GM12801 (cell line): ENCODE measurements around the gene FOXN1.

Experiments
- CTCF ChIP-seq: IDR thresholded peaks from one replicate; pipeline ENCODE4 v1.5.1; 2011; ENCODE audit warnings: control low read depth; ENCODE audit not compliant: insufficient read length; ENCODE audit errors: extremely low read depth

FOXN1 gene

GRCh38 chr17:28469376-28469775 lies 36.8 kb upstream of the FOXN1 start:
- no peak for TF ChIP-seq CTCF

- no peak for TF ChIP-seq CTCF
Observed at GRCh38 chr17:28470266-28470913, 35.8 kb upstream of the FOXN1 start.

GRCh38 chr17:28470914-28471366 lies 35.2 kb upstream of the FOXN1 start:
- no peak for TF ChIP-seq CTCF

GRCh38 chr17:28471531-28472342 lies 34.4 kb upstream of the FOXN1 start:
- TF ChIP-seq CTCF = no peak

GRCh38 chr17:28472871-28473497 lies 33.2 kb upstream of the FOXN1 start:
- no peak for TF ChIP-seq CTCF

GRCh38 chr17:28473542-28473941 lies 32.6 kb upstream of the FOXN1 start, which contains the start of gene SLC13A2:
Gene SLC13A2 (plus strand): TSS chr17:28473644. CDS start chr17:28473713, 69 bp downstream.
- TF ChIP-seq CTCF = no peak

GRCh38 chr17:28474111-28474531 lies 32.0 kb upstream of the FOXN1 start:
- no peak for TF ChIP-seq CTCF
